ENCODE data around the gene RGL1.

RGL1 gene

GRCh38 chr1:183915625-183916510, 110.9 kb downstream of the RGL1 start:
- DNase-seq (ENCODE audit: low read depth in 2 of 2), result peak; percentile 9 to 66

- DNase-seq (ENCODE audit: low read depth in 2 of 2), result no peak
These were observed 111.7 kb downstream of the RGL1 start for GRCh38 chr1:183916574-183916973.

GRCh38 chr1:183918589-183918988, 113.7 kb downstream of the RGL1 start:
- DNase-seq (ENCODE audit: low read depth in 2 of 2), result no peak

GRCh38 chr1:183920651-183921050, 115.7 kb downstream of the RGL1 start:
- DNase-seq (ENCODE audit: low read depth in 2 of 2), result no peak

GRCh38 chr1:183922197-183922596, 117.3 kb downstream of the RGL1 start:
- no peak for DNase-seq (ENCODE audit: low read depth in 2 of 2)

GRCh38 chr1:183925947-183926346, 121.0 kb downstream of the RGL1 start:
- DNase-seq (ENCODE audit: low read depth in 2 of 2), result no peak

- DNase-seq (ENCODE audit: low read depth in 2 of 2), result no peak
These were observed 122.1 kb downstream of the RGL1 start for GRCh38 chr1:183926983-183927382.

- no peak for DNase-seq (ENCODE audit: low read depth in 2 of 2)
These were observed 126.8 kb downstream of the RGL1 start for GRCh38 chr1:183931646-183932271.

- DNase-seq (ENCODE audit: low read depth in 2 of 2), result no peak
These were observed 127.5 kb downstream of the RGL1 start for GRCh38 chr1:183932412-183932811.

GRCh38 chr1:183933528-183934179, 128.7 kb downstream of the RGL1 start:
- no peak for DNase-seq (ENCODE audit: low read depth in 2 of 2)

GRCh38 chr1:183934314-183934713, 129.4 kb downstream of the RGL1 start:
- DNase-seq (ENCODE audit: low read depth in 2 of 2), result no peak

GRCh38 chr1:183936009-183936408, 131.1 kb downstream of the RGL1 start:
- no peak for DNase-seq (ENCODE audit: low read depth in 2 of 2)

- DNase-seq (ENCODE audit: low read depth in 2 of 2), result no peak
These were observed 131.9 kb downstream of the RGL1 start for GRCh38 chr1:183936791-183937190.

- no peak for DNase-seq (ENCODE audit: low read depth in 2 of 2)
These were observed 132.7 kb downstream of the RGL1 start for GRCh38 chr1:183937611-183938010.

- DNase-seq (ENCODE audit: low read depth in 2 of 2), result no peak
These were observed 136.1 kb downstream of the RGL1 start for GRCh38 chr1:183941001-183941400.

- DNase-seq (ENCODE audit: low read depth in 2 of 2), result no peak
These were observed 138.2 kb downstream of the RGL1 start for GRCh38 chr1:183942933-183943693.

GRCh38 chr1:183945428-183946319, 140.8 kb downstream of the RGL1 start:
- no peak for DNase-seq (ENCODE audit: low read depth in 2 of 2)

- DNase-seq (ENCODE audit: low read depth in 2 of 2), result no peak
These were observed 141.3 kb downstream of the RGL1 start for GRCh38 chr1:183946320-183946613.

GRCh38 chr1:183947988-183948387, 143.1 kb downstream of the RGL1 start:
- no peak for DNase-seq (ENCODE audit: low read depth in 2 of 2)

- no peak for DNase-seq (ENCODE audit: low read depth in 2 of 2)
These were observed 147.2 kb downstream of the RGL1 start for GRCh38 chr1:183952101-183952500.

- no peak for DNase-seq (ENCODE audit: low read depth in 2 of 2)
These were observed 148.1 kb downstream of the RGL1 start for GRCh38 chr1:183953031-183953430.

Data from stimulated activated CD8-positive, alpha-beta memory T cell treated with anti-CD3 and anti-CD28 coated beads, Interleukin-15, amount 100 ng/mL, for 4 hours (primary cell).